Osteoblast (primary cell): Measurements from ENCODE around the gene CTAG2. TPM values are rescaled to one million over a fixed set of nuclear protein-coding genes. Genes with fewer than 3 reads are reported as not detected.

ENCODE experiments used
- DNase-seq: peaks from one replicate; pipeline ENCODE4 v3.0.0; 2011; ENCODE audit warnings: low spot score, mixed read lengths; ENCODE audit not compliant: insufficient read length; ENCODE audit errors: missing footprints
- H2AFZ ChIP-seq: 2 replicates; pipeline ENCODE4 v1.6.0; 2011; ENCODE audit warnings: mild to moderate bottlenecking, low read length
- H3K27ac ChIP-seq: 2 replicates; pipeline ENCODE4 v1.5.1; 2011; ENCODE audit warnings: mild to moderate bottlenecking, low read depth, low read length, moderate library complexity
- H3K27me3 ChIP-seq: 2 replicates; pipeline ENCODE4 v1.6.0; 2012; ENCODE audit warnings: mild to moderate bottlenecking, control low read depth, inconsistent platforms, low read length, moderate library complexity; ENCODE audit not compliant: insufficient read depth
- H3K36me3 ChIP-seq: 2 replicates; pipeline ENCODE4 v1.5.1; 2011; ENCODE audit warnings: mild to moderate bottlenecking, low read length, control low read depth, moderate library complexity; ENCODE audit not compliant: insufficient read depth
- H3K4me1 ChIP-seq: 2 replicates; pipeline ENCODE4 v1.5.1; 2011; ENCODE audit warnings: mild to moderate bottlenecking, low read length, control low read depth, moderate library complexity; ENCODE audit not compliant: insufficient read depth
- H3K4me2 ChIP-seq: 2 replicates; pipeline ENCODE4 v1.6.0; 2011; ENCODE audit warnings: mild to moderate bottlenecking, low read length; ENCODE audit not compliant: insufficient read depth
- H3K4me3 ChIP-seq: fragments of 200-600 bp; sonication (generic); 3 replicates; pipeline ENCODE4 v1.5.1; 2012; ENCODE audit warnings: mild to moderate bottlenecking, low read length, inconsistent platforms; ENCODE audit not compliant: insufficient read depth
- H3K79me2 ChIP-seq: 2 replicates; pipeline ENCODE4 v1.6.0; 2012; ENCODE audit warnings: mild to moderate bottlenecking, low read length, control low read depth, inconsistent platforms; ENCODE audit not compliant: insufficient read depth
- H3K9me3 ChIP-seq: 2 replicates; pipeline ENCODE4 v1.5.1; 2011; ENCODE audit warnings: low read depth, low read length, control low read depth
- H4K20me1 ChIP-seq: 2 replicates; pipeline ENCODE4 v1.6.0; 2012; ENCODE audit warnings: mild to moderate bottlenecking, low read length, control low read depth; ENCODE audit not compliant: insufficient read depth
- small RNA-seq: library from RNA; depleted of rRNA; stranded (forward); fragments of <200 nt; gene quantifications from one replicate; pipeline ENCODE3, GENCODE V24; 2012
- total RNA-seq: library from RNA; depleted of rRNA; stranded (reverse); fragments of >200 nt; gene quantifications from 2 replicates; pipeline ENCODE4 v1.2.3, GENCODE V29; 2012
- TF ChIP-seq, protein P1 (sequence below): IDR thresholded peaks from 2 replicates; pipeline ENCODE4 v1.5.1; 2011; ENCODE audit warnings: mild to moderate bottlenecking, low read depth, low read length, moderate library complexity; ENCODE audit errors: extremely low read depth

The CTAG2 gene
- total RNA-seq, 1 donor = 13.8 TPM

DNA sequence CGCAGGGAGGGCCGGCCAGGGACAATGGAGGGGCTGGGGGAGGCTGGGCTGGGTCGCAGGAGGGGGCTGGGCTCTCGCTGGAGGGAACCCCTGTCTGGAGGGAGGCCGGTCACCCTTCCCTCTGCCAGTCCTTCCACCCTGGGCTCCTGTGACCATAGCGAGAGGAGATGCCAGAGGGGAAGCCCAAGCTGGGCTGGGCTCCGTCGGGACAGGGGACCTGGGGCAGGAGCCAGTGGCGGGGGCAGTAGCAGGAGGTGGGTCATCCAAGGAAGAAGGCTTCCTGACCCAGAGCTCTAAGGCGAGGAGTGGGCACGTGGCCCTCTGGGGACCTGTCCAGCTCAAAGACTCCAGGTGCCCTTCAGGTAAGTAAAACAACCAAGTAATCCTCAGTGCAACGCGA is 51.2 kb downstream of the CTAG2 start:
- Histone ChIP-seq H3K9me3 (no peaks in the 10 kb centered on the region), H3K4me1 (peaks cover 19% of the 10 kb centered on the region), H3K4me2 (no peak overlapping the region), H3K4me3 (no peak overlapping the region), H3K27me3 (no peaks in the 10 kb centered on the region), H3K36me3 (no peaks in the 10 kb centered on the region), H4K20me1 (no peaks in the 10 kb centered on the region), H3K79me2 (no peaks in the 10 kb centered on the region), H2AFZ (no peak overlapping the region), H3K27ac (no peak overlapping the region)
- TF ChIP-seq, protein P1, sequence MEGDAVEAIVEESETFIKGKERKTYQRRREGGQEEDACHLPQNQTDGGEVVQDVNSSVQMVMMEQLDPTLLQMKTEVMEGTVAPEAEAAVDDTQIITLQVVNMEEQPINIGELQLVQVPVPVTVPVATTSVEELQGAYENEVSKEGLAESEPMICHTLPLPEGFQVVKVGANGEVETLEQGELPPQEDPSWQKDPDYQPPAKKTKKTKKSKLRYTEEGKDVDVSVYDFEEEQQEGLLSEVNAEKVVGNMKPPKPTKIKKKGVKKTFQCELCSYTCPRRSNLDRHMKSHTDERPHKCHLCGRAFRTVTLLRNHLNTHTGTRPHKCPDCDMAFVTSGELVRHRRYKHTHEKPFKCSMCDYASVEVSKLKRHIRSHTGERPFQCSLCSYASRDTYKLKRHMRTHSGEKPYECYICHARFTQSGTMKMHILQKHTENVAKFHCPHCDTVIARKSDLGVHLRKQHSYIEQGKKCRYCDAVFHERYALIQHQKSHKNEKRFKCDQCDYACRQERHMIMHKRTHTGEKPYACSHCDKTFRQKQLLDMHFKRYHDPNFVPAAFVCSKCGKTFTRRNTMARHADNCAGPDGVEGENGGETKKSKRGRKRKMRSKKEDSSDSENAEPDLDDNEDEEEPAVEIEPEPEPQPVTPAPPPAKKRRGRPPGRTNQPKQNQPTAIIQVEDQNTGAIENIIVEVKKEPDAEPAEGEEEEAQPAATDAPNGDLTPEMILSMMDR = no peak
- no peak for DNase-seq

Small RNA genes lying within 50 kb of the gene (small RNA-seq; reads per million reads assigned to genes)
- not detected for gene AC244090.1
- gene AC244107.2 = not detected

Other genes starting within 250 kb of the CTAG2 start
- 58.9 and 74.6 TPM in 2 replicates for gene DNASE1L1, start 244.3 kb downstream of the CTAG2 start, total RNA-seq
- 15.6 and 19.2 TPM in 2 replicates for gene TAFAZZIN, start 242.0 kb downstream of the CTAG2 start, total RNA-seq
- gene ATP6AP1, start 224.9 kb downstream of the CTAG2 start, total RNA-seq = 59.2 and 61.9 TPM in 2 replicates
- gene GDI1, start 216.4 kb downstream of the CTAG2 start, total RNA-seq = 67.5 and 74.6 TPM in 2 replicates
- gene FAM50A, start 209.4 kb downstream of the CTAG2 start, total RNA-seq = 46.0 and 48.1 TPM in 2 replicates
- 15.9 and 18.8 TPM in 2 replicates for gene PLXNA3, start 195.3 kb downstream of the CTAG2 start, total RNA-seq
- gene LAGE3, start 174.3 kb downstream of the CTAG2 start, total RNA-seq = 16.5 and 21.7 TPM in 2 replicates
- gene UBL4A, start 167.0 kb downstream of the CTAG2 start, total RNA-seq = 30.4 and 31.5 TPM in 2 replicates
- gene SLC10A3, start 162.9 kb downstream of the CTAG2 start, total RNA-seq = 34.5 and 36.2 TPM in 2 replicates
- gene FAM3A, start 137.3 kb downstream of the CTAG2 start, total RNA-seq = 20.6 and 21.4 TPM in 2 replicates
- 88.7 and 91.3 TPM in 2 replicates for gene G6PD, start 106.7 kb downstream of the CTAG2 start, total RNA-seq
- gene IKBKG, start 106.0 kb downstream of the CTAG2 start, total RNA-seq = 16.8 and 18.5 TPM in 2 replicates
- not detected in 2 replicates for gene CTAG1A, start 68.4 kb downstream of the CTAG2 start, total RNA-seq
- gene CTAG1B, start 34.3 kb downstream of the CTAG2 start, total RNA-seq = not detected in 2 replicates
- 3.2 and 6.9 TPM in 2 replicates for gene GAB3, start 97.5 kb upstream of the CTAG2 start, total RNA-seq
- gene DKC1, start 109.3 kb upstream of the CTAG2 start, total RNA-seq = 30.8 and 31.8 TPM in 2 replicates
- gene MPP1, start 151.9 kb upstream of the CTAG2 start, total RNA-seq = 14.8 and 17.1 TPM in 2 replicates
- not detected in 2 replicates for gene SMIM9, start 181.1 kb upstream of the CTAG2 start, total RNA-seq
- 3.8 and 6.5 TPM in 2 replicates for gene F8A1, start 232.8 kb upstream of the CTAG2 start, total RNA-seq